Prostate gland (tissue), 2 donors: ENCODE results near the gene DENND4A. TPM values are rescaled to one million over a fixed set of nuclear protein-coding genes. Genes with fewer than 3 reads are reported as not detected.

Source experiments
- DNase-seq: peaks from one replicate; pipeline ENCODE4 v3.0.0-alpha.2; 2019; ENCODE audit warnings: low spot score
- H3K27ac ChIP-seq, 2 donors: fragments of 200-600 bp; sonication (generic); 2 replicates each; pipeline ENCODE4 v1.5.1; 2017 to 2019
- H3K27me3 ChIP-seq: fragments of 200-600 bp; sonication (generic); replicated peaks from 2 replicates; pipeline ENCODE4 v1.5.1; 2019; ENCODE audit not compliant: insufficient read depth
- H3K36me3 ChIP-seq, 2 donors: fragments of 200-600 bp; sonication (generic); 1 replicate in 1 of 2; 2 replicates in 1 of 2; pipeline versions ENCODE4 v1.5.1 to v1.8.1; 2017 to 2019
- H3K4me1 ChIP-seq: fragments of 200-600 bp; sonication (generic); replicated peaks from 2 replicates; pipeline ENCODE4 v1.5.1; 2019
- H3K4me3 ChIP-seq, 2 donors: fragments of 200-600 bp; sonication (generic); 2 replicates each; pipeline ENCODE4 v1.5.1; 2017 to 2019
- H3K9me3 ChIP-seq: fragments of 200-600 bp; sonication (generic); 2 replicates; pipeline ENCODE4 v1.5.1; 2017
- POLR2A ChIP-seq: fragments of 450-650 bp; IDR thresholded peaks from one replicate; pipeline ENCODE4 v1.6.1; 2016; ENCODE audit warnings: antibody characterized with exemption, mild to moderate bottlenecking
- POLR2AphosphoS5 ChIP-seq: sonication (generic); formaldehyde crosslinking; IDR thresholded peaks from one replicate; pipeline ENCODE4 v1.6.1; 2017; ENCODE audit warnings: antibody characterized with exemption
- WGBS: methylation state at CpG from one replicate; pipeline ENCODE4 v1.1.5; 2018; 5-methylcytosine and 5-hydroxymethylcytosine counted together
- intact Hi-C: fragments of 100-400 bp; cut with DNase I; formaldehyde crosslinking; loops from one replicate; pipeline ENCODE4 v1.14.2; 2022
- total RNA-seq, 2 donors: library from RNA; depleted of rRNA; stranded (reverse); fragments of >200 nt; gene quantifications; one replicate each; pipeline ENCODE4 v1.1.0, GENCODE V29; 2016
- TF ChIP-seq, protein P1 (sequence below), 4 experiments: fragments of 200-600 bp in 2 of 4; fragments of 450-650 bp in 2 of 4; sonication (generic) in 2 of 4; IDR thresholded peaks; 1 replicate in 3 of 4; 2 replicates in 1 of 4; pipeline ENCODE4 v1.5.1; 2016 to 2019; ENCODE audit warnings: antibody characterized with exemption in 4 of 4, mild to moderate bottlenecking in 2 of 4, moderate library complexity in 2 of 4

DENND4A gene
- total RNA-seq, 2 donors from 2014 or later = 24.5 to 49.6 TPM

GRCh38 chr15:65651042-65651322, 141.1 kb downstream of the DENND4A start:
- H3K9me3 ChIP-seq = no peaks in the 10 kb centered on the region
- WGBS = 100% methylated on average over 1 of the region's 1 CpG
- intact Hi-C loops = no loop called here
- H3K4me3 ChIP-seq = no peak overlapping the region
- H3K27me3 ChIP-seq = no peaks in the 10 kb centered on the region
- no peaks in the 10 kb centered on the region for H3K4me1 ChIP-seq
- DNase-seq = no peak
- H3K36me3 ChIP-seq = no peaks in the 10 kb centered on the region
- H3K27ac ChIP-seq = no peak overlapping the region
- TF ChIP-seq POLR2AphosphoS5 (no peak), POLR2A (no peak)
- TF ChIP-seq, protein P1, sequence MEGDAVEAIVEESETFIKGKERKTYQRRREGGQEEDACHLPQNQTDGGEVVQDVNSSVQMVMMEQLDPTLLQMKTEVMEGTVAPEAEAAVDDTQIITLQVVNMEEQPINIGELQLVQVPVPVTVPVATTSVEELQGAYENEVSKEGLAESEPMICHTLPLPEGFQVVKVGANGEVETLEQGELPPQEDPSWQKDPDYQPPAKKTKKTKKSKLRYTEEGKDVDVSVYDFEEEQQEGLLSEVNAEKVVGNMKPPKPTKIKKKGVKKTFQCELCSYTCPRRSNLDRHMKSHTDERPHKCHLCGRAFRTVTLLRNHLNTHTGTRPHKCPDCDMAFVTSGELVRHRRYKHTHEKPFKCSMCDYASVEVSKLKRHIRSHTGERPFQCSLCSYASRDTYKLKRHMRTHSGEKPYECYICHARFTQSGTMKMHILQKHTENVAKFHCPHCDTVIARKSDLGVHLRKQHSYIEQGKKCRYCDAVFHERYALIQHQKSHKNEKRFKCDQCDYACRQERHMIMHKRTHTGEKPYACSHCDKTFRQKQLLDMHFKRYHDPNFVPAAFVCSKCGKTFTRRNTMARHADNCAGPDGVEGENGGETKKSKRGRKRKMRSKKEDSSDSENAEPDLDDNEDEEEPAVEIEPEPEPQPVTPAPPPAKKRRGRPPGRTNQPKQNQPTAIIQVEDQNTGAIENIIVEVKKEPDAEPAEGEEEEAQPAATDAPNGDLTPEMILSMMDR (IDR thresholded peaks at IDR 0.05) = no peak

GRCh38 chr15:65650312-65651041, 141.6 kb downstream of the DENND4A start:
- Histone ChIP-seq H3K9me3 (no peaks in the 10 kb centered on the region), H3K4me3 (no peak overlapping the region), H3K27ac (no peak overlapping the region), H3K4me1 (no peaks in the 10 kb centered on the region), H3K27me3 (no peaks in the 10 kb centered on the region), H3K36me3 (no peaks in the 10 kb centered on the region)
- TF ChIP-seq, protein P1 (IDR thresholded peaks at IDR 0.05) = no peak
- no peak for TF ChIP-seq POLR2A
- no peak for TF ChIP-seq POLR2AphosphoS5
- no peak for DNase-seq
- 90% methylated on average over 12 of the region's 12 CpGs for WGBS
- intact Hi-C loops = no loop called here

DNA sequence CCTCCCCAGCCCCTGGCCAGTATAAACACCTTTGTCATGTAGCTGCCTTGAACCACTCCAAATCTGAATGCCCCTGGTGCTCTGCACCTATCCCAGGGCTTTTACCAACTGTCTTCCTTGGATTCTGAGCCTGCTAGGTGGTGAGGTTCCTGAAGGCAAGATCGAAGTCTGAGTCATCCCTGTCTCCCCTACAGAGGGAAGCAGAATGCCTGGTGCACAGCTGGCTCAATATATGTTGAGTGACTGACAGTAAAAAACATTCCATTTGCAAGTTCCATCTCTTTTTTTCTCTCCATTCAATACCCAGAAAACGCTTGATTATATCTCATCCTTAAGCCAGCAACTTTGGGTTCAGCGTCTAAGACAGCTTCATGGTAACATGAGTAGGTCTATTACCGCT, 145.6 kb downstream of the DENND4A start:
- intact Hi-C loops = no loop called here

DNA sequence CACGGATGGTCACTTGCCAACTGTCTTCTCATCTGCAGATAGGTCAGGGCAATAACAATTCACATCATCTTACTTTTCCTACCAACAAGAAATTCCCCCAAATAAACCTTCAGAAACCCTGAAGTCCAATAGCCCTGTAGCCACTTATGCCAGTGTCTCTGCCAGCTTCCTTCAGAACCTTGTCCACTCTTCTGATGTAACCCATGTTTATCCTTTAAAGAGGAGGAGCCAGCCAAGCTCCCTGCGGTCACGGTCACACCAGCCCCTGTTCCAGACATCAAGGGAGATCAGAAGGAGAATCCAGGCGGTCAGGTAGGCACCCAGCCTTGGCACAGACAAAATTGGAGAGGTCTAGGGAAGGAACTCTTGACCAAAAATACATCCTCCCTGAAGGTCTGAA, 146.7 kb downstream of the DENND4A start:
- no peak for DNase-seq
- no peaks in the 10 kb centered on the region for H3K27me3 ChIP-seq
- H3K36me3 ChIP-seq = no peaks in the 10 kb centered on the region
- H3K27ac ChIP-seq = no peak overlapping the region
- 89% methylated on average over 4 of the region's 4 CpGs for WGBS
- intact Hi-C loops = no loop called here
- no peaks in the 10 kb centered on the region for H3K9me3 ChIP-seq
- TF ChIP-seq POLR2A = no peak
- TF ChIP-seq, protein P1 (IDR thresholded peaks at IDR 0.05) = no peak
- no peaks in the 10 kb centered on the region for H3K4me1 ChIP-seq
- no peak overlapping the region for H3K4me3 ChIP-seq

More for the DNA sequence above, 145.6 kb downstream of the DENND4A start:
- H3K27me3 ChIP-seq = no peaks in the 10 kb centered on the region
- no peak overlapping the region for H3K27ac ChIP-seq
- H3K9me3 ChIP-seq = no peaks in the 10 kb centered on the region
- DNase-seq = no peak
- TF ChIP-seq POLR2A (no peak), POLR2AphosphoS5 (no peak)
- TF ChIP-seq, protein P1 (IDR thresholded peaks at IDR 0.05) = no peak
- no peak overlapping the region for H3K4me3 ChIP-seq
- no peaks in the 10 kb centered on the region for H3K4me1 ChIP-seq
- 92% methylated on average over 4 of the region's 4 CpGs for WGBS
- H3K36me3 ChIP-seq = no peaks in the 10 kb centered on the region

DNA sequence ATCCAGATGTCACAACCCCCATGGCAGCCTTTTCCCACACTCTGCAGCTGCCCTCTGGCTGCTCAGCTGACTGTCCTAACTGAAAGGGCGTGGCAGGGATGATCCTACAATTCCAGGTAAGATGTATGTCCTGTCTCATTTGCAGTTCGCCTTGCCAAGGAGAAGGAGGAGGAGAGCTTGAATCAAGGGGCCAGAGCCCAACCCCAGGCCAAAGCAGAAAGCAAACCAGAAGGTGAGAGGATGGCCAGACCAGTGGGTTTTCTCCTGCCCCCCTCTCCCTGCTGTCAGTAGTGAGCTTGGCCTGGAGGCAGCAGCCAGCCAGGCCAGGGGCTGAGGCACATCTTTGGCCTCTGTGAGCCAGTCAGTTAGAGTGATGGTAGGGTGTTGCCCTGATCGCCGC, 147.8 kb downstream of the DENND4A start:
- Histone ChIP-seq H3K9me3 (no peaks in the 10 kb centered on the region), H3K27ac (no peak overlapping the region), H3K27me3 (no peaks in the 10 kb centered on the region), H3K4me1 (no peaks in the 10 kb centered on the region), H3K4me3 (no peak overlapping the region), H3K36me3 (no peaks in the 10 kb centered on the region)
- 95% methylated on average over 4 of the region's 4 CpGs for WGBS
- DNase-seq = no peak
- TF ChIP-seq, protein P1 (IDR thresholded peaks at IDR 0.05) = no peak
- TF ChIP-seq POLR2AphosphoS5 (no peak), POLR2A (no peak)
- intact Hi-C loops = no loop called here
